SJCRH30 (cell line): ENCODE measurements around the gene GRIA4. TPM values are rescaled to one million over a fixed set of nuclear protein-coding genes. Genes with fewer than 3 reads are reported as not detected.
"Not testable (repeated sequence)": the region's sequence is repeated elsewhere in the genome, so short reads cannot be mapped to it uniquely, and the experiment has no call there.

Experiments used
- DNase-seq, 2 experiments: peaks; one replicate each; pipeline ENCODE4 v3.0.0-alpha.2; 2015 to 2020
- H3K27ac ChIP-seq: fragments of 250-450 bp; sonication (Bioruptor Pico); 2 replicates; pipeline ENCODE4 v1.5.1; 2020; ENCODE audit warnings: mild to moderate bottlenecking, moderate library complexity
- H3K27me3 ChIP-seq: fragments of 250-450 bp; sonication (Bioruptor Pico); 2 replicates; pipeline ENCODE4 v1.5.1; 2020; ENCODE audit warnings: mild to moderate bottlenecking, moderate library complexity
- H3K36me3 ChIP-seq: fragments of 250-450 bp; sonication (Bioruptor Pico); 2 replicates; pipeline ENCODE4 v1.5.1; 2020; ENCODE audit warnings: mild to moderate bottlenecking, moderate library complexity
- H3K4me1 ChIP-seq: fragments of 250-450 bp; sonication (Bioruptor Pico); 2 replicates; pipeline ENCODE4 v1.5.1; 2020; ENCODE audit warnings: mild to moderate bottlenecking, moderate library complexity
- H3K4me3 ChIP-seq: fragments of 250-450 bp; sonication (Bioruptor Pico); 2 replicates; pipeline ENCODE4 v1.5.1; 2020; ENCODE audit warnings: mild to moderate bottlenecking, moderate library complexity
- H3K9me3 ChIP-seq: fragments of 250-450 bp; sonication (Bioruptor Pico); replicated peaks from 2 replicates; pipeline ENCODE4 v1.5.1; 2020; ENCODE audit warnings: mild to moderate bottlenecking, moderate library complexity
- total RNA-seq: library from RNA; depleted of rRNA; stranded (reverse); fragments of >200 nt; shearing (Covaris generic); gene quantifications from 2 replicates; pipeline ENCODE4 v1.2.3, GENCODE V29; 2014

The GRIA4 gene
- total RNA-seq, 1 experiment from 2014 or later: not detected

DNA sequence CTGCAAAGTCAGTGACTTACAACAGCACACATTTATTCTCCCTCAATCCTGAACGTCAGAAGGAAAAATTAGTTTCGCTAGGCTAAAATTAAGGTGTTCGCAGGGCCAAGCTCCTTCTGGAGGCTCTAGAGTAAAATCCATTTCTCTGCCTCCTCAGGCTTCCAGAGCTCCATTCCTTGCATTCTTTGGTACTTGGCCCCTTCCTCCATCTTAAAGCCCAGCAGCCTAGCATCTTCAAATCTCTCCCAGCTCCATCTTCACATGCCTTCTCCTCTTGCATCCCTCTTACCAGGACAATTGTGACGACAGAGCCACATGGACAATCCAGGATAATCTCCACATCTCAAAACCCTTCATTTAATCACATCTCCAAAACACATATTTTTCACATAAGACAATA lies 165.0 kb downstream of the GRIA4 start:
- no peaks in the 10 kb centered on the region for H3K4me1 ChIP-seq
- H3K36me3 ChIP-seq: no peaks in the 10 kb centered on the region
- DNase-seq: no peak
- no peaks in the 10 kb centered on the region for H3K27me3 ChIP-seq
- no peak overlapping the region for H3K4me3 ChIP-seq
- H3K27ac ChIP-seq: no peak overlapping the region
- H3K9me3 ChIP-seq: no peaks in the 10 kb centered on the region

- Histone ChIP-seq H3K36me3 (no peaks in the 10 kb centered on the region), H3K4me1 (no peaks in the 10 kb centered on the region), H3K4me3 (no peak overlapping the region), H3K27me3 (no peaks in the 10 kb centered on the region), H3K9me3 (no peaks in the 10 kb centered on the region), H3K27ac (no peak overlapping the region)
- DNase-seq: no peak
Measured at GRCh38 chr11:105780781-105781525, 171.1 kb downstream of the GRIA4 start.

- Histone ChIP-seq H3K36me3 (no peaks in the 10 kb centered on the region), H3K4me3 (no peak overlapping the region), H3K4me1 (no peaks in the 10 kb centered on the region), H3K27ac (no peak overlapping the region), H3K9me3 (no peaks in the 10 kb centered on the region), H3K27me3 (no peaks in the 10 kb centered on the region)
- no peak for DNase-seq
Measured at GRCh38 chr11:105781807-105782206, 171.9 kb downstream of the GRIA4 start.

- Histone ChIP-seq H3K9me3 (no peaks in the 10 kb centered on the region), H3K4me1 (no peaks in the 10 kb centered on the region), H3K27me3 (no peaks in the 10 kb centered on the region), H3K27ac (no peak overlapping the region), H3K4me3 (no peak overlapping the region), H3K36me3 (no peaks in the 10 kb centered on the region)
- DNase-seq: peak in 1 of 2 experiments; percentile 1
Measured at GRCh38 chr11:105783216-105783615, 173.3 kb downstream of the GRIA4 start.

DNA sequence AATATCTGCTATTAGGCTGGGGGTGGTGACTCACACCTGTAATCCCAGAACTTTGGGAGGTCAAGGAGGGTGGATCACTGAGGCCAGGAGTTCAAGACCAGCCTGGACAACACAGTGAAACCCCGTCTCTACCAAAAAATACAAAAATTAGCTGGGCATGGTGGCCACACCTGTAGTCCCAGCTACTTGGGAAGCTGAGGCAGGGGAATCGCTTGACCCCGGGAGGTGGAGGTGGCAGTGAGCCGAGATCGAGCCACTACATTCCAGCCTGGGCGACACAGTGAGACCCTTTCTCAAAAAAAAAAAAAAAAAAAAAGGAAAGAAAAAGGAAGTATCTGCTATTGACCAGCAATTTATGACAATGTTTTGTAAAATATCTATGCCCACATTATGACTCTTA lies 176.0 kb downstream of the GRIA4 start:
- H3K27me3 ChIP-seq, H3K4me1 ChIP-seq, H3K4me3 ChIP-seq, DNase-seq, H3K9me3 ChIP-seq, H3K27ac ChIP-seq, H3K36me3 ChIP-seq: not testable (repeated sequence)

DNA sequence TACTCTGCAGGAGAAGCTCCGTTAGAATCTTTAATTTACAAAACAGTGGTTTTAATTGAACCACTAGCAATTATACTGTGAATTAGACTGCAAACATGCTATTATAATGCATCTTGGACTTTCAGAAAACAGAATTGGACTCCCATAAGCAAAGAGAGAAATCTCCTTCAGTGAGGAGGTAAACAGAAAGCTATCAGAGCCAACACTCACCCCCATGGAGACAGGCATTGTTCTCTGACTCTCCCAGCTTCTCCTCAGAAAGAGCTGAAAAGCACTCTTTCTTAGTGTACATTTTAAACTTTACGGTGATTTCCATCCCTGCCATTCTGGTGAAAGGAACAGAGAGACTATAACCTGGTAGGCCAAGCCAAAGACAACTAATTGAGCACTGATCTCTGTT lies 176.9 kb downstream of the GRIA4 start:
- Histone ChIP-seq H3K27me3 (no peaks in the 10 kb centered on the region), H3K4me1 (no peaks in the 10 kb centered on the region), H3K36me3 (no peaks in the 10 kb centered on the region), H3K4me3 (no peak overlapping the region), H3K27ac (no peak overlapping the region), H3K9me3 (no peaks in the 10 kb centered on the region)
- no peak for DNase-seq

- Histone ChIP-seq H3K4me1 (no peaks in the 10 kb centered on the region), H3K27ac (no peak overlapping the region), H3K36me3 (no peaks in the 10 kb centered on the region), H3K4me3 (no peak overlapping the region), H3K9me3 (no peaks in the 10 kb centered on the region), H3K27me3 (no peaks in the 10 kb centered on the region)
- DNase-seq: no peak
Measured at GRCh38 chr11:105789579-105790420, 179.9 kb downstream of the GRIA4 start.

GRCh38 chr11:105790840-105791239 lies 181.0 kb downstream of the GRIA4 start:
- Histone ChIP-seq H3K4me3 (no peak overlapping the region), H3K9me3 (no peaks in the 10 kb centered on the region), H3K27me3 (no peaks in the 10 kb centered on the region), H3K4me1 (no peaks in the 10 kb centered on the region), H3K27ac (no peak overlapping the region), H3K36me3 (no peaks in the 10 kb centered on the region)
- no peak for DNase-seq

DNA sequence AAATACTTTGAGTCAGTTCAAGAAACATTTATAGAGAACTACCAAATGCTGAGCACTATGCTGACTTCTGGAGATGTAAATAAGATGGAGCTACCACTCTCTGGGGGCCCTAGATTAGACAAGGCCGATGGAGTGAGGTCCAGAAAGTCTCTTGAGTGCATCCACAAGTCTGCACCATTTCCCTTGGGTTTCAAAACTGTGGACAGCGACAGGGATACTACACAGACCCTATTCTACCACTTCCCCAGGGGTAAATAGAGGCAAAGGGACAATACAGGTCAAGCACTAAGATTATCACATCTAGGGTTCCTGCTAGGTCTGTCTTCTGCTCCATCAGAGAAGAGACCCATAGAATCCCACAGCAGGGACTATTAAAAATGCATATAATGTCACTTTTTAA lies 183.2 kb downstream of the GRIA4 start:
- Histone ChIP-seq H3K27ac (no peak overlapping the region), H3K4me1 (no peaks in the 10 kb centered on the region), H3K4me3 (no peak overlapping the region), H3K36me3 (no peaks in the 10 kb centered on the region), H3K27me3 (no peaks in the 10 kb centered on the region), H3K9me3 (no peaks in the 10 kb centered on the region)
- no peak for DNase-seq

DNA sequence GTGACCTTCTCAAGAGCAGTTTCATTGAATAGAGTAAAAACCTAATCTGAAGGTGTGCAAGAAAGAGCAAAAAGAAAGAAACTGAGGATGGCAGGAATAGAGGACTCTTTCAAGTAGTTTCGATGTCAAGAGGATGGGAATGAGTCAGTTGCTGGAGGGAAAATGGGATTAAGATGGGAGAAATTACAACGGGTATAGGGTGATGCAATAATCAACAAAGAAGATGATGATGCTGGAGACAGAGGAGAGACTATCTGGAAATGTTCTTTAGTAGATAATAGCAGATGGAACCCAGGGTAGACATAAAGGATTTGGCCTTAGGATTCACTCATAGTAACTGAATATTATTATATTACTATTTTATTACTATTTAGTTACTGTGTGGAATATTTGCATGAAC lies 189.4 kb downstream of the GRIA4 start:
- DNase-seq: no peak
- Histone ChIP-seq H3K27ac (no peak overlapping the region), H3K4me3 (no peak overlapping the region), H3K27me3 (no peaks in the 10 kb centered on the region), H3K36me3 (no peaks in the 10 kb centered on the region), H3K9me3 (no peaks in the 10 kb centered on the region), H3K4me1 (no peaks in the 10 kb centered on the region)

DNA sequence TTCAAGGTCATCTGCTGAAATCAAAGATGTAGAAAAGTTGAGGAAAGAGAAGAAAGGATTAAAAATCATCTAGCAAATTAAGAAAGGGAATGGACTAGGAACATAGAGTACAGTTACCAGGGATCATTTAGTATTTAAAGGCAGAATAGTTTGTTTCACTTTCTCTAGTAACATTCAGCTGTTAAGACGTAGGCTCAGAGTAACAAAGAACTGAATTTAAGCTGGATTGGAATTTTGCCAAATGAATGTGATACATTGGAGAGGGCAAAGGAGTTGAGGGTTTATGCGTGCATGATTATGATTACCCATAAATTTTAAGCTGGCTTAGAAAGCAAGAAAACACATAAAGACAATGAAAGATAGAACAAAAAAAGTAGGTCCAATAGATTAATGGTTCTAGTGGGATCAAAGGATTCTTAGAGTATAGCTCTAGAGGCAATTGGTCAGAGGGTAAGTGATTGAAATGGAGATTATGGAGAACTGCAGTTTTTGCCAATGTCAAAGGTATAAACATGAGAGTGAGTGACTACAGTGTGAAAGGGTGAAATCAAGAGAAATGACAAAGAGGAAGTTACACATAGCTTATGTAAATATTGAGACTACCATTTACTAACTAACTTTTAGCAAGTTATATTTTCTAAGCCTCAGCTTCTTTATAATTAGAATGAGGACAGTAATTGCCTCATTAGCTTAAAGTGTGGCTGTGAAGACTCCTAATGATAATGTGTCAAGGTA lies 190.0 kb downstream of the GRIA4 start:
- Histone ChIP-seq H3K27ac (no peak overlapping the region), H3K36me3 (no peaks in the 10 kb centered on the region), H3K27me3 (no peaks in the 10 kb centered on the region), H3K4me1 (no peaks in the 10 kb centered on the region), H3K4me3 (no peak overlapping the region), H3K9me3 (no peaks in the 10 kb centered on the region)
- peak in 1 of 2 experiments; percentile 2 for DNase-seq

GRCh38 chr11:105802390-105802789 lies 192.5 kb downstream of the GRIA4 start:
- Histone ChIP-seq H3K27me3 (no peaks in the 10 kb centered on the region), H3K27ac (no peak overlapping the region), H3K4me1 (no peaks in the 10 kb centered on the region), H3K4me3 (no peak overlapping the region), H3K9me3 (no peaks in the 10 kb centered on the region), H3K36me3 (no peaks in the 10 kb centered on the region)
- DNase-seq: no peak

- H3K4me3 ChIP-seq: no peak overlapping the region
- no peaks in the 10 kb centered on the region for H3K36me3 ChIP-seq
- H3K27me3 ChIP-seq: no peaks in the 10 kb centered on the region
- no peak for DNase-seq
- H3K9me3 ChIP-seq: no peaks in the 10 kb centered on the region
- H3K27ac ChIP-seq: no peak overlapping the region
- no peaks in the 10 kb centered on the region for H3K4me1 ChIP-seq
Measured at GRCh38 chr11:105811242-105811641, 201.4 kb downstream of the GRIA4 start.

DNA sequence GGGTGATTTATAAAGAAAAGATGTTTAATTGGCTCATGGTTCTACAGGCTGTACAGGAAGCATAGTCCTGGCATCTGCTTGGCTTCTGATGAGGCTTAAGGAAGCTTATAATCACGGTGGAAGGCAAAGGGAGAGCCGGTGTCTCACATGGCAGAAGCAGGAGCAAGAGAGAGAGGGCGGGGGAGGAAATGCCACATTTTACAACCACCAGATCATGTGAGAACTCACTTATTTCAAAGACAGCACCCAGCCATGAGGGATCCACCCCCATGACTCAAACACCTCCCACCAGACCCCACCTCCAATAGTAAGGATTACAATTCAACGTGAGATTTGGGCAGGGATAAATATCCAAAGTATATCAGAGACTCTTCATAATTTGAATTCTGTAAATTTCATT lies 211.5 kb downstream of the GRIA4 start:
- Histone ChIP-seq H3K4me3 (no peak overlapping the region), H3K9me3 (no peaks in the 10 kb centered on the region)

DNA sequence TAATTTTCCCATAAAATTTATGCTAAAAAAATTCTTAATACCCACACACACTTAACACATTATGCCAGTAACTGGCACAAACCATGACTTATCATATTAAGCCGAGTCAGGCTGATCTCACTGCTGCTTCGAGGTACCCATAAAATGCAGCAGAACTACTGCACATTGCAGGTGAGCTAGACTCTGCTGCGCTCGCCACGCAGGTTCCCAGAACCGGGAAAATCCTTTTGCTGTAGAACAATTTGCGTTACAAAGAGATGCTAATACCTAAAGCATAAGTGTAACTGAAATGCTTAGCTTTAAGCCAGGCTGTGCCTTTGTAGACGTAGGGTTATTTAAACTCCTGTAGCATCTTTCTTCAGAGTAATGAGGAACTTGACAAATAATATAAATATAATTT lies 211.9 kb downstream of the GRIA4 start:
- Histone ChIP-seq H3K4me3 (no peak overlapping the region), H3K9me3 (no peaks in the 10 kb centered on the region), H3K4me1 (no peaks in the 10 kb centered on the region), H3K27ac (no peak overlapping the region), H3K27me3 (no peaks in the 10 kb centered on the region), H3K36me3 (no peaks in the 10 kb centered on the region)
- DNase-seq: no peak

More for the DNA sequence above, 211.5 kb downstream of the GRIA4 start:
- no peaks in the 10 kb centered on the region for H3K36me3 ChIP-seq
- no peaks in the 10 kb centered on the region for H3K27me3 ChIP-seq
- no peaks in the 10 kb centered on the region for H3K4me1 ChIP-seq
- DNase-seq: no peak
- H3K27ac ChIP-seq: no peak overlapping the region
